K562 (cell line): ENCODE measurements around the gene NR0B2. TPM values are rescaled to one million over a fixed set of nuclear protein-coding genes. Genes with fewer than 3 reads are reported as not detected.

Source experiments
- BHLHE40 ChIP-seq: IDR thresholded peaks from 2 replicates; pipeline ENCODE4 v1.6.1; 2011; ENCODE audit warnings: low read length, improper control_type of control experiment
- CHD1 ChIP-seq: fragments of 200-600 bp; sonication (generic); IDR thresholded peaks from one replicate; pipeline ENCODE4 v1.6.1; 2012; ENCODE audit warnings: mild to moderate bottlenecking, moderate library complexity, low read length, inconsistent platforms
- ETS1 ChIP-seq: conservative IDR thresholded peaks from 2 replicates; pipeline ENCODE4 v1.6.1; 2011; ENCODE audit warnings: low read depth, mild to moderate bottlenecking, low read length; ENCODE audit not compliant: control insufficient read depth
- FIP1L1 ChIP-seq: fragments of 200-400 bp; formaldehyde crosslinking; IDR thresholded peaks from 2 replicates; pipeline ENCODE4 v1.6.1; 2018; ENCODE audit warnings: mild to moderate bottlenecking, low read depth, low read length; ENCODE audit not compliant: poor library complexity, severe bottlenecking
- NFXL1 ChIP-seq: fragments of 450-650 bp; formaldehyde crosslinking; IDR thresholded peaks from 2 replicates; pipeline ENCODE4 v1.4.0; 2021; ENCODE audit warnings: mild to moderate bottlenecking
- NR1H2 ChIP-seq: sonication (generic); formaldehyde crosslinking; IDR thresholded peaks from 2 replicates; pipeline ENCODE4 v1.4.0; 2020; ENCODE audit warnings: mild to moderate bottlenecking, missing genetic modification reagents
- NR2F6 ChIP-seq: fragments of 450-650 bp; formaldehyde crosslinking; IDR thresholded peaks from 2 replicates; pipeline ENCODE4 v1.4.0; 2020; ENCODE audit warnings: mild to moderate bottlenecking
- PKNOX1 ChIP-seq: fragments of 450-650 bp; IDR thresholded peaks from 2 replicates; pipeline ENCODE4 v1.6.1; 2016
- SRSF3 ChIP-seq: fragments of 200-400 bp; formaldehyde crosslinking; IDR thresholded peaks from 2 replicates; pipeline ENCODE4 v1.6.1; 2016; ENCODE audit warnings: mild to moderate bottlenecking, low read length, moderate library complexity; ENCODE audit not compliant: insufficient read depth
- SRSF9 ChIP-seq: fragments of 200-400 bp; formaldehyde crosslinking; IDR thresholded peaks from 2 replicates; pipeline ENCODE4 v1.6.1; 2017; ENCODE audit warnings: low read depth, low read length, borderline replicate concordance
- ZBTB40 ChIP-seq, 2 experiments: fragments of 450-650 bp in 1 of 2; sonication (generic) in 1 of 2; formaldehyde crosslinking in 1 of 2; IDR thresholded peaks; 2 replicates each; pipeline versions ENCODE4 v1.7.1 to v1.9.0; 2016 to 2022; ENCODE audit warnings: inconsistent platforms in 1 of 2, mild to moderate bottlenecking in 1 of 2, missing genetic modification reagents in 1 of 2
- ZC3H8 ChIP-seq: fragments of 450-650 bp; IDR thresholded peaks from 2 replicates; pipeline ENCODE4 v1.6.1; 2017
- ZNF41 ChIP-seq: fragments of 250-450 bp; sonication (Bioruptor Pico); conservative IDR thresholded peaks from 2 replicates; pipeline ENCODE4 v1.4.0; 2020; ENCODE audit warnings: mild to moderate bottlenecking
- polyA plus RNA-seq, 8 experiments: library from polyadenylated mRNA; depleted of rRNA in 4 of 8; stranded (reverse) in 5 of 8; unstranded in 3 of 8; fragments of >200 nt; fragmentation: Nextera tagmentation in 2 of 8; fragmentation: Illumina TruSeq in 1 of 8; extraction: Ambion mirVana in 2 of 8; extraction: Trizol in 1 of 8; gene quantifications; 2 replicates each; pipeline versions ENCODE4 v1.2.1 to v1.2.3, GENCODE V29; 2011 to 2014; ENCODE audit warnings: inconsistent platforms in 1 of 8, missing spikeins in 1 of 8
- total RNA-seq, 7 experiments: library from RNA; depleted of rRNA in 6 of 7; stranded (reverse); fragments of >200 nt in 6 of 7; fragmentation: Illumina TruSeq in 2 of 7; extraction: Trizol in 2 of 7; gene quantifications; 2 replicates each; pipeline versions ENCODE4 v1.2.1 to v1.2.3, GENCODE V29; 2011 to 2021; ENCODE audit warnings: low replicate concordance in 1 of 7

Gene NR0B2
- total and polyA plus RNA-seq, 9 of the 15 experiments (the other 6 are each of a cell fraction or from before 2014, with no cell fraction given) = not detected

- TF ChIP-seq ZBTB40 (IDR thresholded peaks at IDR 0.05) = peak; percentile 86
- TF ChIP-seq ZBTB40 (CRISPR knock-in tag; IDR thresholded peaks at IDR 0.05) = no peak
- TF ChIP-seq ZC3H8 = no peak
- no peak for TF ChIP-seq CHD1
- no peak for TF ChIP-seq NFXL1 (CRISPR knock-in tag)
- no peak for TF ChIP-seq SRSF3
- TF ChIP-seq PKNOX1 = peak; percentile 96
- TF ChIP-seq ZNF41 = no peak
- TF ChIP-seq SRSF9 = no peak
- peak; percentile 7; the same call in 1 of the 2 replicates for TF ChIP-seq BHLHE40
- peak; percentile 79 for TF ChIP-seq FIP1L1
- TF ChIP-seq ETS1 = no peak; the same call in 1 of the 2 replicates
- TF ChIP-seq NR2F6 (CRISPR knock-in tag) = no peak
- TF ChIP-seq NR1H2 (CRISPR knock-in tag) = no peak
Measured at GRCh38 chr1:26864610-26865480, 48.9 kb downstream of the NR0B2 start (continued).
